C4-2B (cell line): ENCODE results near the gene CD180.

ENCODE experiments used
- H3K27ac ChIP-seq: fragments of 450-650 bp; 2 replicates; pipeline ENCODE4 v1.5.1; 2017
- ZFX ChIP-seq: fragments of 450-650 bp; IDR thresholded peaks from 2 replicates; pipeline ENCODE4 v1.6.1; 2017
- TF ChIP-seq, protein P1 (sequence below): fragments of 450-650 bp; conservative IDR thresholded peaks from 2 replicates; pipeline ENCODE4 v1.5.1; 2017; ENCODE audit warnings: mild to moderate bottlenecking

The CD180 gene

GRCh38 chr5:67196537-67197059 lies at the start of gene CD180:
CD180 (minus strand) TSS chr5:67196799; CDS start chr5:67196641, 158 bp downstream.
- TF ChIP-seq, protein P1, sequence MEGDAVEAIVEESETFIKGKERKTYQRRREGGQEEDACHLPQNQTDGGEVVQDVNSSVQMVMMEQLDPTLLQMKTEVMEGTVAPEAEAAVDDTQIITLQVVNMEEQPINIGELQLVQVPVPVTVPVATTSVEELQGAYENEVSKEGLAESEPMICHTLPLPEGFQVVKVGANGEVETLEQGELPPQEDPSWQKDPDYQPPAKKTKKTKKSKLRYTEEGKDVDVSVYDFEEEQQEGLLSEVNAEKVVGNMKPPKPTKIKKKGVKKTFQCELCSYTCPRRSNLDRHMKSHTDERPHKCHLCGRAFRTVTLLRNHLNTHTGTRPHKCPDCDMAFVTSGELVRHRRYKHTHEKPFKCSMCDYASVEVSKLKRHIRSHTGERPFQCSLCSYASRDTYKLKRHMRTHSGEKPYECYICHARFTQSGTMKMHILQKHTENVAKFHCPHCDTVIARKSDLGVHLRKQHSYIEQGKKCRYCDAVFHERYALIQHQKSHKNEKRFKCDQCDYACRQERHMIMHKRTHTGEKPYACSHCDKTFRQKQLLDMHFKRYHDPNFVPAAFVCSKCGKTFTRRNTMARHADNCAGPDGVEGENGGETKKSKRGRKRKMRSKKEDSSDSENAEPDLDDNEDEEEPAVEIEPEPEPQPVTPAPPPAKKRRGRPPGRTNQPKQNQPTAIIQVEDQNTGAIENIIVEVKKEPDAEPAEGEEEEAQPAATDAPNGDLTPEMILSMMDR = no peak
- no peak for TF ChIP-seq ZFX
- H3K27ac ChIP-seq = no peak within 1 kb of the TSS

DNA sequence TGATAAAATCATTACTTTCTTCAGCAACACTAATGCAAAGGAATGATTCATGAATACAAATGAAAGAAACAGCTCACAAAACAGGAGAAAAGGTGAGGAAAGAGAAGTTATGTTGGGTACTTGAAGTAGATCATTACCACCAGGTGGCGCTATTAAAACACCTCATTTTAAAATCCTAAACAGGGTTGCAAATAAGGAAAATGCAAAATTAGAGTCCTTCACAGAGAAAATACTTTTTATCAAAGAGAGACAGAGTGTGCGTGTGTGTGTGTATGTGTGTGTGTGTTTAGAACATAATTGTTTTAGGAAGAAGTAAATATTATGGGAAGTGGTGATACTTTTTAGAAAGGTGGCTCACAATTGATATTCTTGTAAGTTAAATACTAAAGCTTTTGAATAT lies 49.5 kb upstream of the CD180 start:
- no peak overlapping the region for H3K27ac ChIP-seq
- no peak for TF ChIP-seq ZFX
- TF ChIP-seq, protein P1 = peak; percentile 83

DNA sequence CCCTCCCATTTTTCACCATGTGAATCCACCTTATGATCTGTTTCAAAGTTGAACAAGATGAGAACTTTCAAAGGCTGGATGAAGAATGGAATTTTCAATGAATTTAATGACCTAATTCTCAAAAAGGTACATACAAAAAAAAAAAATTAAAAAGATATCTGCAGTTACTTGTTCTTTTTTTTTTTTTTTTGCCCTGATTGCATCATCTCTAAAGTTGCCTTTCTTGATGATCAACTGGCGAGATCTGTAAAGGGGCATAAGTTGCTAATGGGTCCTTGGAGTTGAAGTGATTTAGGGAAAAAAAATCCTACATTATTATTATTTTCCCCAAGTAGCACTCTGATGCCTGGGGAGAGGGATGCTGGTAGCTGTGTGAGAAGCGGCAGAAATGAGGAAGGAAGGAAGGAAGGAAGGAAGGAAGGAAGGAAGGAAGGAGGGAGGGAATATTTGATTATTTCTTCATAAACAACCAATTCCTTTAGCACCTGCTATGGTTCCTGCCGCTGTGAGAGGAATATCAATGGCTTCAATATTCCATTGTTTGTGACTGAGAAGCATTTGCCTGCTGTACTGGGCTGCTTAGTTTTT lies 48.8 kb upstream of the CD180 start:
- H3K27ac ChIP-seq = no peak overlapping the region
- TF ChIP-seq ZFX = no peak
- TF ChIP-seq, protein P1 = no peak

DNA sequence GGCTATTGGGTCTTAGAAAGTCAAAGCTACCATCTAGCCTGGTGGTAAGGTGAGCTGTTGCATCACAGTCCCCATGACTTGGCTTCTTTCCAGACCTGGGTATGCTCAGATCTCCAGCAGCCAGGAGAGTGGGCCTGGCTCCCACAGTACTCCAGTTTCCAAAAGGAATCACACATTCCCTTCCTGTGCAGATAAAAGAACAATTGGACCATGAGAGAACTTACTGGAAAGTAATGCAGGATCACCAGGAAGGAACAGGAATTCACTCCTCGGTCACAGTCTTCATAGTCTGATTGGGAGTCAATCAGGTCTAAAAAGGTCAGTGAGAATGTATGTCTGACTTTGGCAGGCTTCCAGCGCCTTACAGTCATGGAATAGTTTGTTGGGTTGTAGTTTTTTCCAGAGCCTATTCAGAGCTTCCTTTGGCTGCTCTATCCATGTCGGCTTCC lies 47.8 kb upstream of the CD180 start:
- no peak for TF ChIP-seq ZFX
- TF ChIP-seq, protein P1 = no peak
- no peak overlapping the region; the same call in 1 of the 2 replicates for H3K27ac ChIP-seq

DNA sequence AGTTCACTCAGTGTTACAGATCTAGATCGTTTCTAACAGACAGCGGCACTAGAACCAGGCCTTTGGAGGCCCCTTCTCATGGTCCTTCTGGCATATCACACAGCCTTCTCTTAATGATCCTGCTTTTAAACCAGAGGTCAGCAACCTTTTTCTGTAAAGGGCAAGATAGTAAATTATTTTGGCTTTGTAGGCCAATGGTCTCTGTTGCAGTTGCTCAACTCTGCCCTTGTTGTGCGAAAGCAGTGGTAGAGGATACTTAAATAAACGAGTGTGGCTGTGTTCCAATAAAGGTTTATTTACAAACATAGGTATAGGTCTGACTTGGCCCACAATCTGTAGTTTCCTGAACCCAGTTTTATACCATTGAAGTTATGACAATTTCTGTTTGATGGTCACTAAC lies 47.3 kb upstream of the CD180 start:
- TF ChIP-seq ZFX = no peak
- TF ChIP-seq, protein P1 = no peak
- no peak overlapping the region; the same call in 1 of the 2 replicates for H3K27ac ChIP-seq

DNA sequence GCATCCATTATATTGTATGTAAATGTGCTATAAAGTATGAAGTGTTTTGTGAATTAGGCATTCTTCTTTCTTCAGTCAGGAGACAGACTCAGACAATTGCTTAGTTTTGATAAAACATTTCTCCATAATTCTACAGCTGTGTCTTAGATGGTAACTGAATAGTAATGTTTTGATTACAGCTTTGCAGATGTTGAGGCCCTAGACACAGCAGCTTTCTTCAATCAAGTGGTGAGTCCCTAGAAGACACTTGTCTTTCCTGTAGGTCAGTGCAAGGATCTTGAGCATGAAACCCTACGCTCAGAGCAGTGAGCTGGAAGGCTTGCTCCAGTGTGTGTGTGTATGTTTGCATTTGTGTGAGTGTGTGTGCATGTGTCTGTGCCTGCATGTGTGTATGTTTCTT lies 46.8 kb upstream of the CD180 start:
- no peak for TF ChIP-seq ZFX
- TF ChIP-seq, protein P1 = no peak
- no peak overlapping the region for H3K27ac ChIP-seq

GRCh38 chr5:67241326-67241725 lies 44.7 kb upstream of the CD180 start:
- no peak overlapping the region for H3K27ac ChIP-seq
- TF ChIP-seq ZFX = no peak
- TF ChIP-seq, protein P1 = no peak
